Fibroblast of lung (primary cell): ENCODE data around the gene C1S. TPM values are rescaled to one million over a fixed set of nuclear protein-coding genes. Genes with fewer than 3 reads are reported as not detected.

Experiments used
- DNase-seq, 2 donors: peaks; one replicate each; pipeline versions ENCODE4 v3.0.0 to v3.0.0-alpha.2; 2010; ENCODE audit warnings: low read depth in 2 of 2
- H2AFZ ChIP-seq: 2 replicates; pipeline ENCODE4 v1.5.1; 2012; ENCODE audit warnings: low read length, control low read depth, inconsistent platforms
- H3K27ac ChIP-seq: 2 replicates; pipeline ENCODE4 v1.5.1; 2011; ENCODE audit warnings: low read length, control low read depth; ENCODE audit not compliant: insufficient read depth
- H3K27me3 ChIP-seq: 2 replicates; pipeline ENCODE4 v1.5.1; 2011; ENCODE audit warnings: mild to moderate bottlenecking, low read length; ENCODE audit not compliant: control insufficient read depth, insufficient read depth
- H3K36me3 ChIP-seq: 2 replicates; pipeline ENCODE4 v1.5.1; 2011; ENCODE audit warnings: low read length; ENCODE audit not compliant: control insufficient read depth, insufficient read depth
- H3K4me1 ChIP-seq: 2 replicates; pipeline ENCODE4 v1.5.1; 2011; ENCODE audit warnings: low read length; ENCODE audit not compliant: control insufficient read depth, insufficient read depth; ENCODE audit errors: extremely low read depth
- H3K4me2 ChIP-seq: 2 replicates; pipeline ENCODE4 v1.5.1; 2011; ENCODE audit warnings: low read length, control low read depth; ENCODE audit not compliant: insufficient read depth; ENCODE audit errors: extremely low read depth
- H3K4me3 ChIP-seq, 4 experiments: fragments of 200-600 bp in 1 of 4; sonication (generic) in 1 of 4; replicated peaks in 1 of 4; 2 replicates each; pipeline ENCODE4 v1.5.1; 2011 to 2016; ENCODE audit warnings: low read length in 4 of 4, low read depth in 3 of 4, mild to moderate bottlenecking in 3 of 4, control low read depth in 2 of 4, inconsistent platforms in 1 of 4, mixed read lengths in 1 of 4; ENCODE audit not compliant: insufficient read depth in 1 of 4; ENCODE audit errors: control extremely low read depth in 1 of 4
- H3K79me2 ChIP-seq: 2 replicates; pipeline ENCODE4 v1.5.1; 2012; ENCODE audit warnings: mild to moderate bottlenecking, low read length, inconsistent platforms; ENCODE audit not compliant: control insufficient read depth, insufficient read depth
- H3K9ac ChIP-seq: 2 replicates; pipeline ENCODE4 v1.5.1; 2011; ENCODE audit warnings: mild to moderate bottlenecking, low read length, control low read depth; ENCODE audit not compliant: insufficient read depth
- H3K9me3 ChIP-seq: 2 replicates; pipeline ENCODE4 v1.5.1; 2012; ENCODE audit warnings: low read depth, low read length; ENCODE audit not compliant: control insufficient read depth, insufficient read depth
- H4K20me1 ChIP-seq: 2 replicates; pipeline ENCODE4 v1.5.1; 2011; ENCODE audit warnings: low read length; ENCODE audit not compliant: control insufficient read depth, insufficient read depth; ENCODE audit errors: extremely low read depth
- EZH2 ChIP-seq: IDR thresholded peaks from 2 replicates; pipeline ENCODE4 v1.5.1; 2012; ENCODE audit warnings: low read length, control low read depth, mild to moderate bottlenecking; ENCODE audit errors: missing control alignments
- polyA plus RNA-seq, 2 donors: library from polyadenylated mRNA; depleted of rRNA in 1 of 2; stranded (reverse) in 1 of 2; unstranded in 1 of 2; fragments of >200 nt; gene quantifications; 2 replicates each; pipeline ENCODE4 v1.2.1, GENCODE V29; 2011 to 2012; ENCODE audit warnings: missing spikeins in 1 of 2
- total RNA-seq: library from RNA; depleted of rRNA; stranded (reverse); fragments of >200 nt; gene quantifications from 2 replicates; pipeline ENCODE4 v1.2.1, GENCODE V29; 2014
- TF ChIP-seq, protein P1 (sequence below), 2 donors: IDR thresholded peaks in 1 of 2; conservative IDR thresholded peaks in 1 of 2; 1 replicate in 1 of 2; 2 replicates in 1 of 2; pipeline ENCODE4 v1.5.1; 2011 to 2012; ENCODE audit warnings: low read length in 2 of 2, control low read depth in 1 of 2, inconsistent platforms in 1 of 2, low read depth in 1 of 2, mild to moderate bottlenecking in 1 of 2

The C1S gene
- total and polyA plus RNA-seq, 2 donors (not counting 1 experiment from before 2014, with no cell fraction given): 507 to 997 TPM

GRCh38 chr12:7116196-7116595, 55.7 kb downstream of the C1S start:
- no peak for TF ChIP-seq EZH2
- TF ChIP-seq, protein P1, sequence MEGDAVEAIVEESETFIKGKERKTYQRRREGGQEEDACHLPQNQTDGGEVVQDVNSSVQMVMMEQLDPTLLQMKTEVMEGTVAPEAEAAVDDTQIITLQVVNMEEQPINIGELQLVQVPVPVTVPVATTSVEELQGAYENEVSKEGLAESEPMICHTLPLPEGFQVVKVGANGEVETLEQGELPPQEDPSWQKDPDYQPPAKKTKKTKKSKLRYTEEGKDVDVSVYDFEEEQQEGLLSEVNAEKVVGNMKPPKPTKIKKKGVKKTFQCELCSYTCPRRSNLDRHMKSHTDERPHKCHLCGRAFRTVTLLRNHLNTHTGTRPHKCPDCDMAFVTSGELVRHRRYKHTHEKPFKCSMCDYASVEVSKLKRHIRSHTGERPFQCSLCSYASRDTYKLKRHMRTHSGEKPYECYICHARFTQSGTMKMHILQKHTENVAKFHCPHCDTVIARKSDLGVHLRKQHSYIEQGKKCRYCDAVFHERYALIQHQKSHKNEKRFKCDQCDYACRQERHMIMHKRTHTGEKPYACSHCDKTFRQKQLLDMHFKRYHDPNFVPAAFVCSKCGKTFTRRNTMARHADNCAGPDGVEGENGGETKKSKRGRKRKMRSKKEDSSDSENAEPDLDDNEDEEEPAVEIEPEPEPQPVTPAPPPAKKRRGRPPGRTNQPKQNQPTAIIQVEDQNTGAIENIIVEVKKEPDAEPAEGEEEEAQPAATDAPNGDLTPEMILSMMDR (conservative IDR thresholded peaks at IDR 0.05 in 1 of 2, IDR thresholded peaks at IDR 0.05 in 1 of 2; ENCODE audit: low read depth in 1 of 2, low read length in 2 of 2): no peak
- H3K27ac ChIP-seq: no peak overlapping the region
- no peak for DNase-seq

GRCh38 chr12:7116916-7117315, 56.4 kb downstream of the C1S start:
- Histone ChIP-seq H3K27ac (no peak overlapping the region), H3K4me3 (no peak overlapping the region)
- TF ChIP-seq EZH2: no peak
- TF ChIP-seq, protein P1 (conservative IDR thresholded peaks at IDR 0.05 in 1 of 2, IDR thresholded peaks at IDR 0.05 in 1 of 2; ENCODE audit: low read depth in 1 of 2, low read length in 2 of 2): no peak

More at GRCh38 chr12:7116196-7116595, 55.7 kb downstream of the C1S start:
- Histone ChIP-seq H2AFZ (no peak overlapping the region), H3K27me3 (no peaks in the 10 kb centered on the region), H3K9ac (no peak overlapping the region), H3K79me2 (no peaks in the 10 kb centered on the region), H3K9me3 (no peaks in the 10 kb centered on the region), H4K20me1 (no peaks in the 10 kb centered on the region), H3K4me1 (no peaks in the 10 kb centered on the region), H3K36me3 (peaks cover 4% of the 10 kb centered on the region), H3K4me2 (no peak overlapping the region), H3K4me3 (no peak overlapping the region)

DNA sequence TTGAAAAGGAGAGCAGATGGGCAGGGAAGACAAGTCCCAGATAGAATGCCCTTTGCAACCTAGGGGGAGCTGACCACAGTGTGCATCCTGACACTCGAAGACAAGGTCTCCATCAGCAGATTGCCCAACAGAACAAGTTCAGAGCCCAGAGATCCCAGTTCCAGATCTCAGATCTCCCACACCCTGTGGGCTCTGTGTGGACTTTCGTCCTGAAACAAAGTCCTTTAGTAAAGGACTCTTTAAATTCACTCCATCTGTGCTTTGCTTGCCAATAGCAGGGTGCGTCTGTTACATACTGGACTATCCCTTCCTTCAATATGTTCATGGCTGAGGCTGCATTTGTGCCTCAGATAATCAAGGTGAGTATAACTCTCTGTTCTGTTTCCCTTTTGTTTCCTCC, 57.2 kb downstream of the C1S start:
- Histone ChIP-seq H3K4me2 (no peak overlapping the region), H3K27me3 (no peaks in the 10 kb centered on the region), H3K4me3 (no peak overlapping the region), H3K9ac (no peak overlapping the region), H3K36me3 (peaks cover 4% of the 10 kb centered on the region), H2AFZ (no peak overlapping the region), H4K20me1 (no peaks in the 10 kb centered on the region), H3K79me2 (no peaks in the 10 kb centered on the region), H3K27ac (no peak overlapping the region), H3K9me3 (no peaks in the 10 kb centered on the region), H3K4me1 (no peaks in the 10 kb centered on the region)
- TF ChIP-seq EZH2: no peak
- TF ChIP-seq, protein P1 (conservative IDR thresholded peaks at IDR 0.05 in 1 of 2, IDR thresholded peaks at IDR 0.05 in 1 of 2; ENCODE audit: low read depth in 1 of 2, low read length in 2 of 2): no peak
- DNase-seq: no peak

More at GRCh38 chr12:7116916-7117315, 56.4 kb downstream of the C1S start:
- no peaks in the 10 kb centered on the region for H3K9me3 ChIP-seq
- no peaks in the 10 kb centered on the region for H3K4me1 ChIP-seq
- H3K79me2 ChIP-seq: no peaks in the 10 kb centered on the region
- no peak overlapping the region for H2AFZ ChIP-seq
- H3K9ac ChIP-seq: no peak overlapping the region
- no peaks in the 10 kb centered on the region for H4K20me1 ChIP-seq
- H3K4me2 ChIP-seq: no peak overlapping the region
- H3K27me3 ChIP-seq: no peaks in the 10 kb centered on the region
- DNase-seq: no peak
- H3K36me3 ChIP-seq: peaks cover 4% of the 10 kb centered on the region
